GM23338 (cell line): ENCODE results near the gene AVPR1A.

Source experiments
- CREB1 ChIP-seq: fragments of 250-450 bp; sonication (Bioruptor Pico); IDR thresholded peaks from 2 replicates; pipeline ENCODE4 v1.5.0; 2020; ENCODE audit warnings: low read depth, mild to moderate bottlenecking, moderate library complexity
- CTCF ChIP-seq, 2 experiments: fragments of 200-600 bp in 1 of 2; sonication (generic) in 1 of 2; conservative IDR thresholded peaks; 2 replicates each; pipeline versions ENCODE4 v1.5.1 to v1.6.1; 2016 to 2017; ENCODE audit warnings: antibody characterized with exemption in 2 of 2, low read depth in 2 of 2, mild to moderate bottlenecking in 2 of 2, moderate library complexity in 1 of 2
- ETS1 ChIP-seq: IDR thresholded peaks from 2 replicates; pipeline ENCODE4 v1.6.1; 2016; ENCODE audit warnings: antibody characterized with exemption
- EZH2 ChIP-seq: fragments of 200-600 bp; sonication (generic); IDR thresholded peaks from one replicate; pipeline ENCODE4 v1.8.0; 2017; ENCODE audit warnings: antibody characterized with exemption, mild to moderate bottlenecking, low read depth; ENCODE audit not compliant: unreplicated experiment
- EZH2phosphoT487 ChIP-seq: fragments of 200-600 bp; sonication (generic); IDR thresholded peaks from one replicate; pipeline ENCODE4 v1.8.1; 2018; ENCODE audit warnings: antibody characterized with exemption; ENCODE audit not compliant: unreplicated experiment
- JUNB ChIP-seq: IDR thresholded peaks from one replicate; pipeline ENCODE4 v1.6.1; 2016; ENCODE audit warnings: antibody characterized with exemption; ENCODE audit not compliant: unreplicated experiment
- NANOG ChIP-seq: IDR thresholded peaks from 2 replicates; pipeline ENCODE4 v1.6.1; 2016; ENCODE audit warnings: antibody characterized with exemption, borderline replicate concordance
- POLR2AphosphoS5 ChIP-seq: IDR thresholded peaks from 2 replicates; pipeline ENCODE4 v1.6.1; 2016; ENCODE audit warnings: antibody characterized with exemption, low read depth
- REST ChIP-seq: IDR thresholded peaks from one replicate; pipeline ENCODE4 v1.6.1; 2018; ENCODE audit warnings: antibody characterized with exemption; ENCODE audit not compliant: unreplicated experiment
- ZNF114 ChIP-seq: fragments of 250-450 bp; sonication (Bioruptor Pico); IDR thresholded peaks from 2 replicates; pipeline ENCODE4 v1.5.0; 2020; ENCODE audit warnings: mild to moderate bottlenecking, moderate library complexity
- ZNF462 ChIP-seq: fragments of 250-450 bp; sonication (Bioruptor Pico); IDR thresholded peaks from 2 replicates; pipeline ENCODE4 v1.5.0; 2020; ENCODE audit warnings: mild to moderate bottlenecking, moderate library complexity

GRCh38 chr12:63093084-63093483, 57.9 kb downstream of the AVPR1A start:
- TF ChIP-seq POLR2AphosphoS5 (no peak), CTCF (conservative IDR thresholded peaks at IDR 0.05; ENCODE audit: low read depth in 2 of 2) (no peak), EZH2 (no peak), ZNF114 (CRISPR knock-in tag) (no peak), JUNB (no peak), CREB1 (CRISPR knock-in tag) (no peak), EZH2phosphoT487 (no peak), REST (no peak), ZNF462 (no peak), NANOG (no peak), ETS1 (no peak)
